Measurements from ENCODE around the gene ALOX15.
"Not testable (repeated sequence)": the region's sequence is repeated elsewhere in the genome, so short reads cannot be mapped to it uniquely, and the experiment has no call there.

DNA sequence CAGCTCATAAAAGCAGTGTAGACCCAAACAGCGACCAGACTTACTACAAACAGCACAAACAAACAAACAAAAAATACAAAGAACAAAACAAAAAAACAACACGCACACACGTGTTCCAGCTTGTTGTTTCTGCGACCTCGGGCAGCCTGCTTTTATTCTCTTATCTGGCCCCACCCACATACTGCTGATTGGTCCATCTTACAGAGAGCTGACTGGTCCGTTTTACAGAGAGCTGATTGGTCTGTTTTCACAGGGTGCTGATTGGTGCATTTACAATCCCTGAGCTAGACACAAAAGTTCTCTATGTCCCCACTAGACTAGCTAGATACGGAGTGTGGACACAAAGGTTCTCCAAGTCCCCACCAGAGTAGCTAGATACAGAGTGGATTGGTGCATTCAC lies 14.5 kb upstream of the ALOX15 start:
- TF ChIP-seq CTCF (conservative IDR thresholded peaks at IDR 0.05 in 1 of 2, IDR thresholded peaks at IDR 0.05 in 1 of 2; ENCODE audit: low read depth in 1 of 2, low read length in 2 of 2); EZH2 (IDR thresholded peaks at IDR 0.05; ENCODE audit: low read length, missing control alignments): not testable (repeated sequence)
